GM18868 (cell line): ENCODE data around the gene JMJD1C.
"Not testable (repeated sequence)": the region's sequence is repeated elsewhere in the genome, so short reads cannot be mapped to it uniquely, and the experiment has no call there.

ENCODE experiments used
- ATAC-seq: cut with Tn5 transposase; IDR thresholded peaks from one replicate; pipeline ENCODE4 v1.9.1; 2021; ENCODE audit warnings: mild to moderate bottlenecking, moderate library complexity; ENCODE audit not compliant: unreplicated experiment

The JMJD1C gene

DNA sequence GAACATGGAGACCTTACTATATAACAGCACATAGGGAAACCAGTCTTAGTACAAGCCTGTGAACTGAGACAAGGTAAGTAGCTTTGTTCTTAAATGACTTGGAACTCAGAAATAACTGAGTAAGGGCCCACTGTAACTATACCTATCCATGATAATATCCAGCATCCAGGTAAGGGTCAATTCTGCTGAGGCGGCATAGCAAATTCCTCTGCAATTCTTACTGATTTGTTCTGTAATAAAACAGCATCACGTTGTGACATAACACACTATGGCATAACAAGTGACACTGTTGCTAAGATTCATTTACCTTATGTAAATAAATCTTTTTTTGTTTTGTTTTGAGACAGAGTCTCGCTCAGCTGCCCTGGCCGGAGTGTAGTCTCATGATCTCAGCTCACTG lies 97.4 kb downstream of the JMJD1C start:
- no peak for ATAC-seq

DNA sequence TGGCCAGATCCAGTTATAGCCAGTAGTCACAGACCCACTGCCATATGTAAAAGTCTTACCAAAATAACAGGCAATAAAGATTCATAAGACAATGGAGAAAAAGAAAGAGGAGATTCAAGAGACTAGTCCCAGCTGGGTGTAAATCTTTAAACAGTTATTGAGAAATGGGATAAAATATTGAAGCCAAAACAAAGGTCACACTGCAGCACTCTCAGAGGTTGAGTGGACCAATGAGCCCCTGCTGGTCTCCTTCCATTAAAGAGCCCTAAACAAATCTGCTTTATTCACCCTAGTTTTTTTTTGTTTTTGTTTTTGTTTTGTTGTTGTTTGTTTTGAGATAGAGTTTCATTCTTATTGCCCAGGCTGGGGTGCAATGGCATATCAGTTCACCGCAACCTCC lies 98.8 kb downstream of the JMJD1C start:
- no peak for ATAC-seq

DNA sequence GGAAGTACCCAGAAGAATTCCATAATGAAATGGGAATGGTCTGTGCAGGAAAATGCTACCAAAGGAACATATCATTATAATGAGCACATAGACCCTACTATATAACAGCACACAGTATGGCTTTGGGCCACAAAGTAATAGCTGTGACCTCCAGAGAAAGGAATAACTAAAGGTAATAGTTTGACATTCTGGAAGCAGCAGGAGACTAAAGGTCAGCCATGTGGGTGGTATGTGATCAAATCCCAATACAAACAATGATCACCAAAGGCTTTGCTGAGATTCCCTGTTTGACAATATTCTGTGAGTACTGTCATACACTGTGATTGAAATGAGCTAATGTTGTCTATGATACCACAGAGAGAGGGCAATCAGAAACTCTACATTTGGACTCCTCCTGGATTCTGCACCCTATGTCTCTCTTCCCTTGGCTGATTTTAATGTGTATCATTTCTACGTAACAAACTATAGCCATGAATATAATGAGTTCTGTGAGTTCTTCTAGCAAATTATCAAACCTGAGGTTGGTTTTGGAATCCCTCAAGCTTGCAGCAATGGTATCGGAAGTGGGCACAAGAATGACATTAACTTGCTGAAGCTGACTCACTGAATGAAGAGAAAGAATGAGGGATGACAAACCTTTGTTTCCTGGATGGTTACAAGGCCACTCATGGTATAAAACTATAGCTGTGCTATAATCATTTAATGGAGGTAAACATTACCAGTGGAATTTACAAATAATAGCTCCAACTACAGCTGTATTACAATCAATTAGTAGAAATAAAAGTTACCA lies 99.6 kb downstream of the JMJD1C start:
- ATAC-seq, result no peak

DNA sequence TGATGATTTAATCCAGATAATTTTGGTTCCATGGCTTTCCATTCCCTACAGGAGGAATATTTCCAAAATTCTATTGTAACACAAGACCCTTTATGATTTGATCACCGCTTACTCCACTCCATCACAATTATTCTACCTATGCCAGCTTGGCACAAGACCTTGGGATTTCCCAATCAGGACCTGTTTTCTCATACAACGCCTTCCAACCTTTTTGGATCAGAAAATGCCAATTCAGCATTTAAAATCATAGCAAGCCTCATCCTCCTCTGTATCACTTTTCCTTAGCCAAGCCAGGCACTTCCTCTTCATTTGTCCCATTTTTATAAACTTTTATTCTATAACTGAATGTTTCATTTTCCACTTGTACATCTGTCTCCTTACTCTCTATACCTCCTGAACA lies 100.9 kb downstream of the JMJD1C start:
- no peak for ATAC-seq

DNA sequence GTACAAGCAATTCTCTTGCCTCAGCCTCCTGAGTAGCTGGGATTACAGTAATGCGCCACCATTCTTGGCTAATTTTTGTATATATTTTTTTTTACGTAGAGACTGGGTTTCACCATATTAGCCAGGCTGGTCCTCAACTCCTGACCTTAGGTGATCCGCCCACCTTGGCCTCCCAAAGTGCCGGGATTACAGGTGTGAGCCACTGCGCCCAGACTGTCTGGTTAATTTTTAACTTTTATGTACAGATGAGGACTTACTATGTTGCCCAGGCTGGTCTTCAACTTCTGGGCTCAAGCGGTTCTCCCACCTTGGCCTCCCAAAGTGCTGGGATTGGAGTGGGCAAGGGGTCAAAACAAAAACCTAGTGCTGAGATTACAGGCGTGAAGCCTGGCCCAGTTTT lies 101.8 kb downstream of the JMJD1C start:
- ATAC-seq, result no peak

DNA sequence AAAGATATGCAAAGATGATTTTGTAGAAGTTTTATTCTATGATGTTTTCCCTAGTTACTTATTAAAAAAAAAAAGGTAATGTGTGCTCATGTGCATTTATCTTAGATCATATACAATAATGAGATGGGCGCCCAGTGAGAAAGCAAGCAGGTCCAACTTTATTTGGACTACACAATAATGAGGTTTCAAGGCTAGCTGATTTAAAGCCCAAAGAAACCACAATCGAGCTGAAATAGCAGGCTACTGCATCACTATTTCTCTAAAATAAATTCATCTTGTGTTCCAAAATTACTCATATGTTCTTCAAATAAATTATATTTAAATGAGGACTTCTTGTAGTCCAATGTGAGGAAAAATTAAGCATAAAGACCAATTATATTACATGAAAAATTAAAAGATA lies 110.1 kb downstream of the JMJD1C start:
- no peak for ATAC-seq

DNA sequence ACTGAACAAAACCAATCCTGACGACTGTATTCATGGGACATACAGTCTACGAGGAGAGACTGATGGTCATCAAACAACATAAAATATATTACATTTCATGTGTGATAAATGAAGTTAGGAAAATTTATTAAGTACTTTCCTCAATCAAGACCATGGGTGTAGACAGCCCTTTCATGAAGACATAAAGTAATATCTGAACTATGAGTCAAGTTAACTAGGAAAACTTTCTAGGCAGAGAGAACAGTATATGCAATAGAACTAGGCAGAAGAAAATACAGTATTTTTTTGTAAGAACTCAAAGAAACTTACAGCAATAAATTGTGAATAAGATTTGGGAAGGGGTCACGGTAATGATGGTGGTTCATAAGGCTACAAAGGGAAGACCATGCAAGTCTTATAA lies 112.8 kb downstream of the JMJD1C start:
- ATAC-seq, result no peak

DNA sequence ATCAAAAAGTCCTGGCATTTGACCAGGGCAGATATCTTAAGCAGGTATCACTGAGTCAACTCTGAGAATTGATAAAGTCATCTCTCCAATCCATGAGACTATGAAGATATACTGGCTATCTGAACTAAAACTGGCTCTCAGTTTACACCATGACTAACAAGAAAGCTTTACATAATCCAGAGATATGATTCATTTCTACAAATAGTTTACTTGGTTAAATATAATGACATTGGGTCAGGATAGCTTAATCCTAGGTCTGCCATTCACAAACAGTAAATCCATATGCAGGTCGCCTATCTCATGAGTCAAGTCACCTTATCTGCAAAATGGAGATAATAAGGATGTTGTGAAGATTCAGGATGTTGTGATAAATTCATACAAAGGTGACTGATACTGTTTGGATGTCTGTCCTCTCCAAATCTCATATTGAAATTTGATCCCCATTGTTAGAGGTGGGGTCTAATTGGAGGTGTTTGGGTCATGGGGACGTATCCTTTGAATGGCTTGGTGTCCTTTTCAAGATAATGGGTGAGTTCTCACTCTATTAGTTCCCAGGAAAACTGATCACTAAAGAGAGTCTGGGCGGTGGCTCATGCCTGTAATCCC lies 117.4 kb downstream of the JMJD1C start:
- ATAC-seq, result no peak

DNA sequence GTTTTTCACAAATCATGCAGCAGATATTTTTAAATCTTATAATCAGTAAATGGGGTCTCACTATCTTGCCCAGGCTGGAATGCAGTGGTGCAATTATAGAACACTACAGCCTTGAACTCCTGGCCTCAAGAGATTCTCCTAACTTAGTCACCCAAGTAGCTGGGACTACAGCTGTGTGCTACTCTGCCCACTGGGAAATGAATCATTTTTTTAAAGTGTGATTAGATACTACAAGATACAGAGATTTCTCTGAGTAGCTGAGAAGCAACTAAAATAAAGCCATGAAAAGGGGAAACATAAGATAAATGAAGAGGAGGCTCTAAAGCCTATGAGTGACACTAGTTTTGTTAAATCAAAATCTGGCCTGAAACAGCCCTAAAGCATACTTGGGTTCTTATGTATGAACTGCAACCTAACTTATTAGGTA lies 119.7 kb downstream of the JMJD1C start:
- ATAC-seq, result no peak

DNA sequence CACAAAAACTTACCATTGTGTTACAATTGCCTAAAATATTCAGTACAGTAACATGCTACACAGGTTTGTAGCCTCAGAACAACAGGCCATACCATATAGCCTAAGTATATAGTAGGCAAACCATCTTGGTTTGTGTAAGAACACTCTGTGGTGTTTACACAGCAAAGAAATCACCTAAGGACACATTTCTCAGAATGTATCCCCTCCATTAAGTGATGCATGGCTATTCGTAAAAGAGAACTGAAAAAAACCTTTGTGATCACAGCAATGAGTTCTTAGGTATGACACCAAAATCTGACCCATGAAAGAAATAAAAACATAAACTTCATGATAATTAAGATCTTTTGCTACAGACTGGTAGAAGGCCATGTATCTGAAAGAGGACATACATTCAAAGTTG lies 121.5 kb downstream of the JMJD1C start:
- peak; percentile 95 for ATAC-seq

DNA sequence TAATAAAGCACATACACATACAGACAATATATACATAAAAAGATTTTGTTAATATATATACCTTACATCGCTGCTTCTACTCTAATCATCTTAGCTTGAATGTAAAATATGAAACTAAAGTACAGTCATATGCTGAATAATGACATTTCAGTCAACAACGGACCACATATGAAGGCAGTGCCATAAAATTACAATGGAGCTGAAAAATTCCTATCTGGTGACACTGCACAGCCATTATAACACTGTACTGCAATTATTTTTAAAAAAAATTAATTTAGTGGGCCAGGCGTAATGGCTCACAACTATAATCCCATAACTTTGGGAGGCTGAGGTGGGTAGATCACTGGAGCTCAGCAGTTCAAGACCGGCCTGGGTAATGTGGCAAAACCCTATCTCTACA lies 122.3 kb downstream of the JMJD1C start:
- ATAC-seq, result no peak

DNA sequence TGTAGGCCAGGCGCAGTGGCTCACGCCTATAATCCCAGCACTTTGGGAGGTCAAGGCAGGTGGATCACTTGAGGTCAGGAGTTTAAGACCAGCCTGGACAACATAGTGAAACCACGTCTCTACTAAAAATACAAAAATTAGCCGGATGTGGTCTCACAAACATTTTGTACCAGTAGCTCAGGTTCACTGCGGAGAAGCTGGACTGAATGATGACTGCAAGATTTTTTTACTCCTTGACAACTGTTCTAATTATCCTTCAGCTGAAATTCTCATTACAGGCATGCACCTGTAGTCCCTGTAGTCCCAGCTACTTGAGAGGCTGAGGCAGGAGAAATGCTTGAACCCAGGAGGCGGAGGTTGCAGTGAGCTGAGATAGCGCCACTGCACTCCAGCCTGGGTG lies 126.1 kb downstream of the JMJD1C start:
- ATAC-seq, result not testable (repeated sequence)

DNA sequence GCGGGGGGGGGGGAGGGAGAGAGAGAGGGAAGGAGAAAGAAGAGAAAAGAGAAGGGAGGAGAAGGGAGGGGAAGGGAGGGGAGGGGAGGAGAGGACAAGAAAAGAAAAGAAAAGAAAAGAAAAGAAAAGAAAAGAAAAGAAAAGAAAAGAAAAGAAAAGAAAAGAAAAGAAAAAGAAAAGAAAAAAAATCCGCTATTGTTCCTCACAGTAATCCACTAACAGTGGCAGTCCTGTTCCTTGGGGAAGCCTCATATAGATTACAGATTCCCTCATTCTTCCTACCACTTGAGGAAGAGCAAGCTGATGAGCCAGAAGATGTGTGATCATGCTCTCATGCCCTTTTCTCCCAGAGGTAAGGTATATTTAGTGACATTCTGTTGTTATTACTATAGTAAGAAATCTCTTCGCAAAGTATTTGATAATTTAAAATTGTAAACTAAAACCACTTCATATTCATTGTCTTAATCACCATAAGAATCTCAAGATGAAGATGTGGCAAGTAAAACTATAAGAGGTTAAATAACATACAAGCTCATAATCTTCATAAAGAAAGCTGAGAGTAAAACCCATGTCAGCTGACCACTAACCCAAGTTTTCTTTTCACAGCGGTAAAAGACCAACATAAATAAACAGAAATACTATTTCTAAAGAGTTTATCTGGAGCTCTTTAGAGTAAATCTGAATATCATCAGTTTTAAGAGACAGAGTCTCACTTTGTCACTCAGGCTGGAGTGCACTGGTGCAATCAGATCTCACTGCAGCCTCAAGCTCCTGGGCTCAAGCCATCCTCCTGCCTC lies 128.1 kb downstream of the JMJD1C start:
- no peak for ATAC-seq

DNA sequence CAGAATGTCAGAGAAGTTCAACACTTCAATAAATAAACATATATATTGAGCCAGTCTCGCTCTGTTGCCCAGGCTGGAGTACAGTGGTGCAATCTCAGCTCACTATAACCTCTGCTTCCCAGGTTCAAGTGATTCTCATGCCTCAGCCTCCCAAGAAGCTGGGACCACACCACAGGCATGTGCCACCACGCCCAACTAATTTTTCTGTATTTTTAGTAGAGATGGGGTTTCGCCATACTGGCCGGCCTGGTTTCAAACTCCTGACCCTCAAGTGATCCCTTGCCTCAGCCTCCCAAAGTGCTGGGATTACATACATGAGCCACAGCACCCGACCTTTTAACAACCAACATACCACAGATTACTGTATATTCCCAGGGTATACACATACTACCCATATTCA lies 134.2 kb downstream of the JMJD1C start:
- no peak for ATAC-seq

DNA sequence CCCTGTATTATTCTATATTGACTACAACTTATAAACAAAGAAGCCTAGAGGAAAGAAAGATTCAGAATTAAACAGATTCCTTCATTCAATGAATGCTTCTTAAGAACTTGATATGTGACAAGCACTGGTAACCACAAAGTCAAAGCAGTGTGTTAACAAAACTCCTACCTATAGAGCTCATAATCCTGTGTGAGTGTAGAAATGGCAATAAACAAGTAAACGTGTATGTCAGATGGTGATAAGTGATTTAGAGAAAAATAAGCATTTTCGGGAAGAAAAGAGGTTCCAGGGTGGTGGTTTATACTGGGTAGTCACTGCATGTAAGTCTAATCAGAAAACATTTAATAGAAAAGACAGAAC lies 141.3 kb downstream of the JMJD1C start:
- no peak for ATAC-seq

DNA sequence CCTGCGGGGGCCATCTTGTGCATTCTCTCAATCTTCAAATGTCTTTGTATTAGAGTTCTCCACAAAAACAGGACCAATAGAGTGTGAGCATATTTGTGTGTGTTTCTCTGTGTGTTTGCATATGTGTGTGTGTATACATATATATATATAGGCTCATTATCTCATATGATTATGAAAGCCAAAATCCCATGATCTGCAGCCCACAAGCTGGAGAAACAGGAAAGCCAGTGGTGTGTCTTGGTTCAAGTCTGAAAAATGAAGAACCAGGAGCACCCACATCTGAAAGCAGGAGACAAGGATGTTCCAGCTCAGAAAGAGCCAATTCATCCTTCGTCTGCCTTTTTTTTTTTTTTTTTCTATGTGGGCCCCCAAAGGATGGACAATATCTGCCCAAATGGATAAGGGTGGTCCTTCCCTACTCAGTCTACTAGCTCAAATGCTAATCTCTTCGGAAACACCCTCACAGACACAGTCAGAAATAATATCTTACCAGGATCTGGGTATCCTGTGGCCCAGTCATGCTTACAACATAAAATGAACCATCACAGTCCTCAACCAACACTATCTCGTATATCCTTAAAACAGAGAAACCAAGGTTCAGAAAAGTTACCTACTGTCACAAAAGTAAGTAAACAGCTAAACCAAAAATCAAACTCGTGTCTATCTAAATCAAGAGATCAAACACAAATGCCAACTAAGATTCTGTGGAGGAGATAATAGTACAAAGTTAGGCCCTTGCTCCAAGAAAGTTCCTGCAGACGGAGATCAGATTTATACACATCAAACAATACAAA lies 141.9 kb downstream of the JMJD1C start:
- ATAC-seq, result no peak

DNA sequence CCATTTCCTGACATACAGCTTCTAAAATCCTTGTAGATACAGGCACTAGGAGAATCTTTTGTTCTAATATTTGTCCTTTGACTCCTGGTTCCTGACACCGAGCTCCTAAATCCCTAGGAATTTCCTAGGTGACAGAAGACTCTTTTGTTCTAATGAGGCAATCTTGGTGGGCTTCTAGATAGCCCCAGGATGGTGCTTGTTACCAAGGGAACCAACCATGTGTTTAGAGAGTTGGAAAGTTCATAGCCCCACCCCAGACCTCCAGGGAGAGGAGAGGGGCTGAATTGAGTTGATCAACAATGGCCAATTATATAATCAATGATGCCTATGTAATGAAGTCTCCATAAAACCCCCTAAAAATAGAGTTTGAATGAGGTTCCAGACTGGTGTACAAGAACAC lies 145.1 kb downstream of the JMJD1C start:
- ATAC-seq, result no peak

DNA sequence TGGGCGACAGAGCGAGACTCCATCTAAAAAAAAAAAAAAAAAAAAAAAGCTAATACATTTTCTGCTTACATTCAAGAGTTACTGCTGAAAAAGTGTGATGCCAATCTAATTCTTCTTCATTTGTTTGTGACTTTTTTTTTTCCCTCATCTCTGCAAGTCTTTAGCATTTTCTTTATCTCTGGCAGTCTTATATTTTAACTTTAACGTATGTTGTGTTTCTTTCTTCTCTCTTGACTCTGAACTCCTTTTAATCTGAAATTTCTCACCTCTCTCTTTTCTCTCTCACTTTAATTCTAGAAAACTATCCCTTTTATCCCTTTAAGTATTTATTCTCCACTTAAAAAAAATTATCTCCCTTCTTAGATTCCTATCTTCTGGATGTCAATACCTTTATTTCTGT lies 146.5 kb downstream of the JMJD1C start:
- no peak for ATAC-seq

DNA sequence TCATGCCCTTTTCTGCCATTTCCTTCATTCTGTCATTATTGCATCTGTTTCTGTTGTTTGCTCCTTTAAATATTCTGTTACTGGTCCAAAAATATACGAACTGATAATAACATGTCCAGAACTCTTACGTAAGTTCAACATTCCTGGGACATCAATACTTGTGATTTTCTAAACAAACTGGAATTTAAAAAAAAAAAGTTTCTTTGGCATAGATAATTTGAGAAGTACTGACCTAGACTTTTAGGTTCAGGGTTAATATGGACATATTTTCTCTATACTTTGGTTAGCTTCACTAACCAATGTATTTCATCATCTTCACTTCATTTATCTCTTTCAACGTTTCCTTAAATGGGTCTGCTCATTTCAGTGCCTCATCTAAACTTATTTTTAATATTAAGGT lies 147.3 kb downstream of the JMJD1C start:
- ATAC-seq, result no peak

DNA sequence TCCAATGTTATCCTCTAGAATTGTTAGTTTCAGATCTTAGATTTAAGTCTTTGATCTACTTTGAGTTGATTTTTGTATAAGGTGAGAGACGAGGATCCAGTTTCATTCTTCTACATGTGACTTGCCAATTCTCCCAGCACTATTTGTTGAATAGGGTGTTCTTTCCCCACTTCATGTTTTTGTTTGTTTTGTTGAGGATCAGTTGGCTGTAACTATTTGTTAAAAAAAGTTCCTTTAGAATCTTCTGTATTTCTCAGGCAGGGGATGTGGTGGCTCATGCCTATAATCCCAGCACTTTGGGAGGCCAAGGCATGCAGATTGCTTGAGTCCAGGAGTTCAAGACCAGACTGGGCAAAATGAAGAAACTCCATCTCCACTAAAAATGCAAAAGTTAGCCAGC lies 151.8 kb downstream of the JMJD1C start:
- ATAC-seq, result no peak

DNA sequence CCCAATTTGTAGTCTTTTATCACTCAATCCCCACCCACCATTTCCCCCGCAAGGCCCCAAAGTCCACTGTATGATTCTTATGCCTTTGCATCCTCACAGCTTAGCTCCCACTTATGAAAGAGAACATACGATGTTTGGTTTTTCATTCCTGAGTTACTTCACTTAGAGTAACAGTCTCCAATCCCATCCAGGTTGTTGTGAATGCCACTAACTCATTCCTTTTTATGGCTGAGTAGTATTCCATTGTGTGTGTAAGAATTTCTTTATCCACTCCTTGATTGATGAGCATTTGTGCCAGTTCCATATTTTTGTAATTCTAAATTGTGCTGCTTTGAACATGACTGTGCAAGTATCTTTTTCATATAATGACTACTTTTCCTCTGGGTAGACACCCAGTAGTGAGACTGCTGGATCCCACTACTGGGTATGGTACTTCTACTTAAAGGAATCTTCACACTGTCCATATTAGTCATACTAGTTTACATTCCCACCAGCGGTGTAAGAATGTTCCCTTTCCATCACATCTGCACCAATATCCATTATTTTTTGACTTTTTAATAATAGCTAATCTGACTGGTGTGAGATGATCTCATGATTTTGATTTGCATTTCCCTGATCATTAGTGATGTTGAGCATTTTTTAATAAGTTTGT lies 152.6 kb downstream of the JMJD1C start:
- ATAC-seq, result no peak
